ENCODE results near the gene NFU1. TPM values are rescaled to one million over a fixed set of nuclear protein-coding genes. Genes with fewer than 3 reads are reported as not detected.

Gene NFU1
- total and polyA plus RNA-seq, 9 of the 15 experiments (the other 6 are each of a cell fraction or from before 2014, with no cell fraction given) = 33.3 to 61.8 (median 53.7) TPM

- no peak for TF ChIP-seq CREB1 (IDR thresholded peaks at IDR 0.05)
- no peak for TF ChIP-seq CREB1 (CRISPR knock-in tag; IDR thresholded peaks at IDR 0.05)
- peak; percentile 89 for TF ChIP-seq C11orf30 (IDR thresholded peaks at IDR 0.05; ENCODE audit: low read depth)
- TF ChIP-seq MAFG (tag; conservative IDR thresholded peaks at IDR 0.05) = peak; percentile 79
- peak; percentile 89 for TF ChIP-seq MAFF (IDR thresholded peaks at IDR 0.05; ENCODE audit: low read length)
- TF ChIP-seq, protein P1, sequence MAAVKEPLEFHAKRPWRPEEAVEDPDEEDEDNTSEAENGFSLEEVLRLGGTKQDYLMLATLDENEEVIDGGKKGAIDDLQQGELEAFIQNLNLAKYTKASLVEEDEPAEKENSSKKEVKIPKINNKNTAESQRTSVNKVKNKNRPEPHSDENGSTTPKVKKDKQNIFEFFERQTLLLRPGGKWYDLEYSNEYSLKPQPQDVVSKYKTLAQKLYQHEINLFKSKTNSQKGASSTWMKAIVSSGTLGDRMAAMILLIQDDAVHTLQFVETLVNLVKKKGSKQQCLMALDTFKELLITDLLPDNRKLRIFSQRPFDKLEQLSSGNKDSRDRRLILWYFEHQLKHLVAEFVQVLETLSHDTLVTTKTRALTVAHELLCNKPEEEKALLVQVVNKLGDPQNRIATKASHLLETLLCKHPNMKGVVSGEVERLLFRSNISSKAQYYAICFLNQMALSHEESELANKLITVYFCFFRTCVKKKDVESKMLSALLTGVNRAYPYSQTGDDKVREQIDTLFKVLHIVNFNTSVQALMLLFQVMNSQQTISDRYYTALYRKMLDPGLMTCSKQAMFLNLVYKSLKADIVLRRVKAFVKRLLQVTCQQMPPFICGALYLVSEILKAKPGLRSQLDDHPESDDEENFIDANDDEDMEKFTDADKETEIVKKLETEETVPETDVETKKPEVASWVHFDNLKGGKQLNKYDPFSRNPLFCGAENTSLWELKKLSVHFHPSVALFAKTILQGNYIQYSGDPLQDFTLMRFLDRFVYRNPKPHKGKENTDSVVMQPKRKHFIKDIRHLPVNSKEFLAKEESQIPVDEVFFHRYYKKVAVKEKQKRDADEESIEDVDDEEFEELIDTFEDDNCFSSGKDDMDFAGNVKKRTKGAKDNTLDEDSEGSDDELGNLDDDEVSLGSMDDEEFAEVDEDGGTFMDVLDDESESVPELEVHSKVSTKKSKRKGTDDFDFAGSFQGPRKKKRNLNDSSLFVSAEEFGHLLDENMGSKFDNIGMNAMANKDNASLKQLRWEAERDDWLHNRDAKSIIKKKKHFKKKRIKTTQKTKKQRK (IDR thresholded peaks at IDR 0.05; ENCODE audit: borderline replicate concordance, low read depth, low read length) = no peak
- TF ChIP-seq ZNF316 (IDR thresholded peaks at IDR 0.05) = peak; percentile 94
- TF ChIP-seq ZNF444 (CRISPR knock-in tag; IDR thresholded peaks at IDR 0.05) = no peak
- TF ChIP-seq MAFK (IDR thresholded peaks at IDR 0.05; ENCODE audit: low read length) = peak; percentile 82
- no peaks in the 10 kb centered on the region for H3K9me3 ChIP-seq (replicated peaks; ENCODE audit: control insufficient read depth, insufficient read depth, low read depth, low read length)
- H3K9me1 ChIP-seq (ENCODE audit: control insufficient read depth, insufficient read depth, low read length) = no peaks in the 10 kb centered on the region
- peak overlapping the region; percentile 30; the same call in 1 of the 2 replicates for H3K4me2 ChIP-seq (ENCODE audit: insufficient read depth, low read length)
- no peak overlapping the region for H2AFZ ChIP-seq (ENCODE audit: low read depth, low read length)
- in situ Hi-C loops (cut with MboI) = no loop called here
- peak overlapping the region; percentile 10; the same call in 1 of the 3 replicates for H3K27ac ChIP-seq (ENCODE audit: extremely low read depth, low read depth, low read length)
- 0 out of 2 replicates have a peak, but pooled peaks cover 5% of the 10 kb centered on the region for H4K20me1 ChIP-seq (replicated peaks; ENCODE audit: control insufficient read depth, insufficient read depth, low read length)
- ATAC-seq = no peak
- BruUV-seq (replicated peaks) = no TSS peak
- no peak overlapping the region for H3K9ac ChIP-seq (ENCODE audit: insufficient read depth in 1 of 2, low read depth in 2 of 2, low read length in 2 of 2)
- no peak for DNase-seq (ENCODE audit: extremely low read depth in 1 of 4, low spot score in 3 of 4)
- intact Hi-C loops (cut with micrococcal nuclease) = no loop called here
- FAIRE-seq = no peak
- 78% methylated on average over 7 of the region's 7 CpGs for WGBS (ENCODE audit: insufficient coverage, low coverage, missing lambda C conversion rate)
- POLR2A ChIA-PET = interaction anchor here (0.6 to 1.3 kb wide), 2 partner anchors 56 to 446 kb away, joined by 3 to 4 read pairs; no protein-coding TSS in a partner anchor
- H3K27me3 ChIP-seq (ENCODE audit: control insufficient read depth in 2 of 2, insufficient read depth in 2 of 2, low read length in 2 of 2) = no peaks in the 10 kb centered on the region
- peaks cover 98% of the 10 kb centered on the region for H3K79me2 ChIP-seq (ENCODE audit: control insufficient read depth, insufficient read depth, low read length)
- peaks cover 19 to 29% of the 10 kb centered on the region in 2 experiments; a peak in 4 of 5 replicates for H3K4me1 ChIP-seq (replicated peaks in 1 of 2; ENCODE audit: control insufficient read depth in 2 of 2, insufficient read depth in 2 of 2, low read length in 2 of 2)
- H3K36me3 ChIP-seq (ENCODE audit: control insufficient read depth, insufficient read depth, low read length) = peaks cover 7% of the 10 kb centered on the region; the same call in 2 of the 3 replicates
- no peak overlapping the region for H3K4me3 ChIP-seq
- CTCF ChIA-PET (ENCODE audit: low intra/inter-chr PET ratio) = no interaction called here
These were observed 53.9 kb downstream of the NFU1 start for GRCh38 chr2:69383176-69383812.

Data from K562 (cell line).